BLaER1 (cell line): Measurements from ENCODE around the gene SPRED1.
A peak's percentile ranks its signal among the peaks of the same experiment; 100 is the strongest.
"Not testable (repeated sequence)": the region's sequence is repeated elsewhere in the genome, so short reads cannot be mapped to it uniquely, and the experiment has no call there.

ENCODE experiments used
- H3K27ac ChIP-seq: shearing (Covaris generic); formaldehyde crosslinking; 2 replicates; pipeline ENCODE4 v1.8.1; 2022
- H3K27me3 ChIP-seq: shearing (Covaris generic); formaldehyde crosslinking; 2 replicates; pipeline ENCODE4 v1.8.1; 2022
- H3K36me3 ChIP-seq: shearing (Covaris generic); formaldehyde crosslinking; 2 replicates; pipeline ENCODE4 v1.8.1; 2022
- H3K4me1 ChIP-seq: shearing (Covaris generic); formaldehyde crosslinking; 2 replicates; pipeline ENCODE4 v1.8.1; 2022
- H3K4me2 ChIP-seq: shearing (Covaris generic); formaldehyde crosslinking; 2 replicates; pipeline ENCODE4 v1.8.1; 2022
- H3K4me3 ChIP-seq: shearing (Covaris generic); formaldehyde crosslinking; 2 replicates; pipeline ENCODE4 v1.8.1; 2022
- H3K9ac ChIP-seq: shearing (Covaris generic); formaldehyde crosslinking; 2 replicates; pipeline ENCODE4 v1.8.1; 2022
- H3K9me3 ChIP-seq: shearing (Covaris generic); formaldehyde crosslinking; 2 replicates; pipeline ENCODE4 v1.8.1; 2022
- H4K20me1 ChIP-seq: shearing (Covaris generic); formaldehyde crosslinking; 2 replicates; pipeline ENCODE4 v1.8.1; 2022
- Cebpa-rat ChIP-seq: shearing (Covaris generic); IDR thresholded peaks from 2 replicates; pipeline ENCODE4 v1.8.1; 2022

SPRED1 gene

DNA sequence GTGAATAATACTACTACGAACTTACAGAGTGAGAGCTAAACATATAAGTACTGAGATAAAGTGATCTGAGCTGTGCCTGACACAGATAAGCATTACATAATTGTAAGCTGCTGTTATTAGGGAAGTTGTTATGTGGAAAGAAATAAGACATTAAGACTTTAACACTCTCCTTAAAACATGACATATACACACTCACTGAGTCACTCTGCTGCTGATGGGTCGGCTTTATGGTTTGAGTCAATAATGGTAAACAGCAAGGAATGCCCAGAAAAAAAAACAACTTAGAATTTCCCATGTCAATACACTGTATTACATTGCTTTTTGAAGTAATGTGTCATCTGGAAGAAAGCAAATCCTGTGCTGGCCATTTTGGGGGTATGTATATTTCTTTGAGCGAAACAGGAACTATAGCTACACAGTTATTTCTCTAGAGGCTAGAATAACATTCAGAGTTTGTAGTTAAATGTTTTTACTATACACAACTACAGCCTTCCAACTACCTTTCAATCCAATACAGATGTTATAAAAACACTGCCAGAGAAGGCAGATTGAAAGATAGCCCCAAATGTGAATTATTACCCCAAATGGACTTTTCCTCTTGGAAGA, 22.8 kb upstream of the SPRED1 start:
- no peak overlapping the region for H3K27ac ChIP-seq
- H3K4me2 ChIP-seq, result no peak overlapping the region
- H3K4me3 ChIP-seq, result no peak overlapping the region
- no peak overlapping the region for H3K9ac ChIP-seq
- no peaks in the 10 kb centered on the region for H3K9me3 ChIP-seq
- H4K20me1 ChIP-seq, result no peaks in the 10 kb centered on the region
- H3K4me1 ChIP-seq, result no peaks in the 10 kb centered on the region
- TF ChIP-seq Cebpa-rat, result no peak
- H3K36me3 ChIP-seq, result no peaks in the 10 kb centered on the region
- H3K27me3 ChIP-seq, result no peaks in the 10 kb centered on the region

DNA sequence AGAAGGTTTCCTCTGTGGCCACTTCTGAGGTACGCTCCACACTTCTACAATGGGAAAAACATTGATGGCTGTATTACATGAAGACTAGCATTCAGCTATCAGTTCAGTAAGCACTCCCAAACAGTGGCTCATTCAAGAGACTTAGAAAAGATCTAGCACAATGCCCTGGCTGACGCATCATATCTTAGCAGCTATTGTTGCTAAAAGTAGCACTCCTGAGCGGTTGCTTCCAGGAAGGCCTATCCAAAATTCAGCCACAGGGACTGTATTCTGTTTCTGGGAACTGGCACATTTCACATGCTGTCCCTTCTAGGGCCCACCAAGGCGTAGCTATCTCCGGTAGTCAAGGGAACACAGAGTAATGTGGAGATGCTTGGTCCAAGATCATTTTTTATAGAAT, 21.2 kb upstream of the SPRED1 start:
- Histone ChIP-seq H3K4me3 (no peak overlapping the region), H3K36me3 (no peaks in the 10 kb centered on the region), H3K9ac (no peak overlapping the region), H3K4me1 (no peaks in the 10 kb centered on the region), H3K9me3 (no peaks in the 10 kb centered on the region), H3K4me2 (no peak overlapping the region), H3K27ac (no peak overlapping the region), H4K20me1 (no peaks in the 10 kb centered on the region), H3K27me3 (no peaks in the 10 kb centered on the region)
- TF ChIP-seq Cebpa-rat, result no peak

DNA sequence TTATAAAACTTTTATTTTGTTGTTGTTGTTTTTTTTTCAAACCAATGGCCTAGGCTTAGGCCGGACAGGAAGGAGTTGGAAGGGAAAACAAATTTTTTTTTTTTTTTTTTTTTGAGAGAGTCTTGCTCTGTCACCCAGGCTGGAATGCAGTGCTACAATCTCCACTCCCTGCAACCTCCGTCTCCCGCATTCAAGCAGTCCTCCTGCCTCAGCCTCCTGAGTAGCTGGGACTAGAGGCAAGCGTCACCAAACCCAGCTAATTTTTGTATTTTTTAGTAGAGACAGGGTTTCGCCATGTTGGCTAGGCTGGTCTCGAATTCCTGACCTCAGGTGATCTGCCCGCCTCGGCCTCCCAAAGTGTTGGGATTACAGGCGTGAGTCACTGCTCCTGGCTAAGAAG, 15.6 kb upstream of the SPRED1 start:
- H3K4me3 ChIP-seq, H3K27me3 ChIP-seq, H3K9ac ChIP-seq, H3K36me3 ChIP-seq, H4K20me1 ChIP-seq, H3K27ac ChIP-seq, H3K4me1 ChIP-seq, H3K9me3 ChIP-seq, H3K4me2 ChIP-seq: not testable (repeated sequence)

DNA sequence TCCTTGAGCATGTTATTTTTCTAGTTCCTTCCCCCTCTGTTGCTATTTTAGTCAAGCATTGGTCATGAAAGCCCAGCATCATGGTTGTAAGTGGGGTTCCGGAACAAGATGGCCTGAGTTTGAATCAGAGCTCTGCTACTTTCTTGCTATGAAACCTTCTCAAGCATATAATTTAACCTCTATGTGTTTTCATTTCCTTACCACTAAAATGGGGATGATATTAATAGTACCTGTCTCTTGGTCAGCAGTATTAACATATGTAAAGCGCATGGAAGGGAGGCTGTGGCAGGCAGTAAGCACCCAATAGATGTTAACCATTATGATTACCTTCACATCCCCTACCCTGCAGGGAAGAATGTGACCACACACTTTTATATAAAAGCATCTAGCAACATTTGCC, 14.3 kb upstream of the SPRED1 start:
- Histone ChIP-seq H4K20me1 (no peaks in the 10 kb centered on the region), H3K27me3 (no peaks in the 10 kb centered on the region), H3K4me2 (peak overlapping the region; percentile 32), H3K4me3 (no peak overlapping the region), H3K9me3 (no peaks in the 10 kb centered on the region), H3K4me1 (peaks cover 8% of the 10 kb centered on the region), H3K36me3 (no peaks in the 10 kb centered on the region), H3K9ac (no peak overlapping the region), H3K27ac (no peak overlapping the region)
- no peak for TF ChIP-seq Cebpa-rat

DNA sequence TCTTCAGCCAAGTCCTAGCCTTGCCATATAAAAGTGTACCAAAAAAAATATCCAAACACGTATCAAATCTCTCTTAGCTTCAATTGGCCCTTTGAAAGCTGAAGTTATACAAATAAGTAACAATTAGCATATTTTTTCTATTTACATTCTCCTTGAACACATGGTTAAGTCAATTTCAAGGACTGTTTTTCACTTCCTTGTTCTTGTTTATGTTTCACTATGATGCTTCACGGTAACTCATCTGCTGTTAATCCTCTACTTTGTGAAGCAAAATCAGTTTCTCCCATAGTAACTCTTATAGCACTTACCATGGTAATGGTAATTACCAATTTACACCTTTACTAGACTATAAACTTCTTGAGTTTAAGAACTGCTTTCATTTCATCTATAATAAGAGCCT, 10.6 kb upstream of the SPRED1 start:
- H3K4me3 ChIP-seq, result no peak overlapping the region
- no peaks in the 10 kb centered on the region for H3K27me3 ChIP-seq
- H3K9me3 ChIP-seq, result no peaks in the 10 kb centered on the region
- no peak for TF ChIP-seq Cebpa-rat
- H3K4me2 ChIP-seq, result no peak overlapping the region
- no peaks in the 10 kb centered on the region for H3K36me3 ChIP-seq
- peaks cover 8% of the 10 kb centered on the region for H3K4me1 ChIP-seq
- H3K9ac ChIP-seq, result no peak overlapping the region
- H4K20me1 ChIP-seq, result no peaks in the 10 kb centered on the region
- no peak overlapping the region for H3K27ac ChIP-seq

DNA sequence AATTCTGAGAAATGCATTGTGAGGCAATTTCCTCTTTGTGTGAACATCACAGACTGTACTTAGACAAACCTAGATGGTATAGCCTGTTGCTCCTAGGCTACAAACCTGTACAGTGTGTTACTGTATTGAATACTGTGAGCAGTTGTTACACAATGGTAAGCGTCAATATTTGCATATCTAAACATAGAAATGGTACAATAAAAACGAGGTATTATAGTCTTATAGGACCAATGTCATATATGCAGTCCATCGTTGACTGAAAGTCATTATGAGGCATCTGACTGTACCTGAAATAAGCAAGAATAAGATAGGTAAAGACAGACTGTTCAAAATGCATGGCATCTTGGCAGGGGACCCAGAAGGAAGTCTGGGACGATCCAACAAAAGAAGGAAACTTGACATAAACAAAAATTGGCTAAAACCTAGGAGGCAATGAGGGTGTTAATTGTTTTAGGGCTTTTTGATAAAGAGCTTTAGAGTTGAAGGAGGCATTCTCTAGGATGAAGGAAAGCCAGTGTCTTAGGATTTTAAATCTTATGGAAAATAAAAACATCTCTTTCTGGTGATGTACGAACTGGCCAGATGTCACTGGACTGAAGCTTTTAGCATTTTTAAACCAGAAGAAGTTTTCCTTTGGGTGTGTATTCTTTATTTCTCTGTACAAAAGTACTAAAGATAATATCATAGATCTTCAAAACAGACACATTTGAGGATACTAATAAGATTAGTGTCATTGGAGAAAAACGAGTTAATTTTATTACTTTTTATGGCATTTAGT, 9.2 kb upstream of the SPRED1 start:
- Histone ChIP-seq H3K4me2 (no peak overlapping the region), H4K20me1 (no peaks in the 10 kb centered on the region), H3K27ac (no peak overlapping the region), H3K36me3 (no peaks in the 10 kb centered on the region), H3K4me1 (peaks cover under 1% of the 10 kb centered on the region), H3K27me3 (no peaks in the 10 kb centered on the region), H3K4me3 (no peak overlapping the region), H3K9me3 (no peaks in the 10 kb centered on the region), H3K9ac (no peak overlapping the region)
- no peak for TF ChIP-seq Cebpa-rat

GRCh38 chr15:38247336-38247735, 5.3 kb upstream of the SPRED1 start:
- no peaks in the 10 kb centered on the region for H3K27me3 ChIP-seq
- H3K4me2 ChIP-seq, result no peak overlapping the region
- no peak for TF ChIP-seq Cebpa-rat
- H3K9me3 ChIP-seq, result no peaks in the 10 kb centered on the region
- no peaks in the 10 kb centered on the region for H3K36me3 ChIP-seq
- H3K9ac ChIP-seq, result no peak overlapping the region
- no peak overlapping the region for H3K4me3 ChIP-seq
- H3K4me1 ChIP-seq, result peaks cover 9% of the 10 kb centered on the region
- no peaks in the 10 kb centered on the region for H4K20me1 ChIP-seq
- H3K27ac ChIP-seq, result no peak overlapping the region

GRCh38 chr15:38253351-38253781, 730 bp downstream of the SPRED1 start:
- Histone ChIP-seq H3K4me2 (peak overlapping the region; percentile 86), H3K9me3 (no peaks in the 10 kb centered on the region), H3K4me3 (peak overlapping the region; percentile 94), H3K9ac (peak overlapping the region; percentile 91), H3K27ac (peak overlapping the region; percentile 98), H3K36me3 (no peaks in the 10 kb centered on the region), H3K27me3 (no peaks in the 10 kb centered on the region), H3K4me1 (peaks cover 36% of the 10 kb centered on the region), H4K20me1 (peaks cover 54% of the 10 kb centered on the region)
- no peak for TF ChIP-seq Cebpa-rat

DNA sequence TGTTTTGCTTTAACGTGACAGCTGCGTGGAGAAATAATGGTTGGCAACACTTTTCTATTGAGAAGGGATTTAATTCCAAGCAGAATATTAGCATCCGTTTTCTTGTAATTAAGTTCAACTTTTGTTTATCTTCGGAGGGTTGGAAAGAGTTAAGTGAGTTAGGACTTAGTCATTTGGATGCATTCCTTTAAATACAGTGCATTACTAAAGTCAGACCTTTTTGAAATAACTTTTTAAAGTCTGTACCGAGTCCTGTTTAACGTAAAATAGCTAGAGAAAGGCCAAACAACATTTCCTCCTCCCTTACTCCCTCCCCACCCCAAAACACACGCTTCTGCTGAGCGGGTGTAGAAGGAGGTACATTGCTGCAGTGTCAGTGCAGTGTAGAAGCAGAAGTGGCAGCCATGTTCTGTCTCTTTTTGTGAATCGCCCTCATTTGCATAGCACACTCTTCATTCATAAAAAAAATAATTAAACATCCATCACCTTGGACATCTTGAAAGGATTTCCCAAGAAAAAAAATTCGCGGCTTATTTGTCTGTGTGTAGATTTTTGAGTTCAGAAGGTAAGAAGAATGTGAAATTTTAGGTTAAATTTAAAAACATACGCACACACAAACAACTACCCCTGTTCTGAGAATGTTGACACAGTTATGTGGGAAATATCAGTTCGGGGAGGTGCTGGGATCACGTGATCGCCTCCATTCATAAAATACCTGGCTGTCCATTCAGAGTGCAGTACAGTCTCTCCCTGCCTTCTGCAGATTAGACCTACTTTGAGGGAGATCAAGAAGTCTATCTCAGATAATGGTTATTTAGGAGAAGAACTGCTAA, 1.6 kb downstream of the SPRED1 start:
- no peaks in the 10 kb centered on the region for H3K27me3 ChIP-seq
- H3K4me3 ChIP-seq, result peak overlapping the region; percentile 94
- peaks cover 3% of the 10 kb centered on the region; the same call in 1 of the 2 replicates for H3K36me3 ChIP-seq
- H3K4me2 ChIP-seq, result peak overlapping the region; percentile 86
- H4K20me1 ChIP-seq, result peaks cover 60% of the 10 kb centered on the region
- peak overlapping the region; percentile 98 for H3K27ac ChIP-seq
- peaks cover 36% of the 10 kb centered on the region for H3K4me1 ChIP-seq
- peak overlapping the region; percentile 91 for H3K9ac ChIP-seq
- no peak for TF ChIP-seq Cebpa-rat
- H3K9me3 ChIP-seq, result no peaks in the 10 kb centered on the region

DNA sequence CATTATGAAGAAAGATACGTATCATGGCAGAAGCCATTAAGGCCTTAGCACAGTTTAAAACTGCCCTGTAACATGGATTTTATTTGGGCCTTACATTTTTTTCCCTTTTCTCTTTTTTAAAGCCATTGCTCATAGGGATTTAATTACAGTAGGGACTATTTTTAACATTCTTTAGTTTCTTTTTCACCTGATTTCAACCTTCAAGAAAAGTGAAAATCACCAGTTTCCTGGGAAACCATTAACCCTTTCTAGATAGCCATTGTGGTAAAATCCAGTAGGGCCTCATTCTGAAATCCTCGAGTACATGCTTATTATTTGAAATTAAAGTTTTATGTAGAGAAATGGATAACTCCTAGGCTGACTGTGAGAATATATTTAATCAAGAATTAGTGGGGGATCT, 3.1 kb downstream of the SPRED1 start:
- H3K4me1 ChIP-seq, result peaks cover 32% of the 10 kb centered on the region
- peak overlapping the region; percentile 86 for H3K4me2 ChIP-seq
- TF ChIP-seq Cebpa-rat, result no peak
- no peaks in the 10 kb centered on the region for H3K27me3 ChIP-seq
- no peak overlapping the region for H3K9ac ChIP-seq
- no peak overlapping the region for H3K4me3 ChIP-seq
- H4K20me1 ChIP-seq, result peaks cover 73% of the 10 kb centered on the region
- H3K36me3 ChIP-seq, result peaks cover 11% of the 10 kb centered on the region; the same call in 1 of the 2 replicates
- 0 out of 2 replicates have a peak, but pooled peaks cover 6% of the 10 kb centered on the region for H3K9me3 ChIP-seq
- no peak overlapping the region for H3K27ac ChIP-seq
